ENCODE measurements around the gene RASGRF1. TPM values are rescaled to one million over a fixed set of nuclear protein-coding genes. Genes with fewer than 3 reads are reported as not detected.

Gene RASGRF1
- total and polyA plus RNA-seq, 4 donors = 0.13 to 0.15 TPM; not detected in 2

DNA sequence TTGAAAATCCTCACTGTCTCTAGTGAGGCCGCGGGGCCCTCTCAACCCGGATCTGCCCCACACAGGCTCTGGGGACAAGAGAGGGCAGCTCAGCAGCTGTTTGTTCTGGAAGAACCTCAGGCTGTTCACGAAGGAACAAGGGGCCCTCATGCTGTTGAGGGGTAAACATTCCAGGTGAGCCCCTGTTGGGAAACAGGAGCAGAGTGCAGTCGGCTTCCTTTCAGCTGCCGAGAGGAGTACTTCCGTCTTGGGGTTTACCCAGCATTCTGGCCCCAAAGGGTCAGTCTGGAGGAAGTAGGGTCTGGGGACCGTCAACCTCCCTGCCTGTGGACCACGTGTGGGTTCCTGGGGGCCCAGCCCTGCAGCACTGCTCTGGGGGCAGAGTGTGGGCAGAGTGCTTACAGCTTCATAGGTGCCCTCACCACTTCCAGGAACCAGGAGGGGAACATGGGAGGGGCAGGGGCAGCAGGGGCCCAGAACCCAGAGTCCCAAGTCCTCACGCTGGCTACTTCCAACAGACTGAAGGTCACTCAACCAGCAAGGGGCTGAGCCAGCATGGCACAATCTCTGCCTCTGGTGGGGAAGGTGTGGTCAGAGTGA is 96.5 kb downstream of the RASGRF1 start:
- no peak overlapping the region for H3K4me3 ChIP-seq (ENCODE audit: low read length in 2 of 2)
- ATAC-seq (ENCODE audit: low FRiP score) (no peak), DNase-seq (peak in 1 of 2 donors; percentile 35)
- H3K4me1 ChIP-seq (ENCODE audit: control insufficient read depth in 1 of 2, insufficient read depth in 2 of 2, low read length in 2 of 2) = no peaks in the 10 kb centered on the region
- H3K27ac ChIP-seq (ENCODE audit: low read depth in 1 of 2, low read length in 2 of 2) = no peak overlapping the region
- no peaks in the 10 kb centered on the region for H3K36me3 ChIP-seq (ENCODE audit: control insufficient read depth in 1 of 2, insufficient read depth in 2 of 2, low read length in 1 of 2)
- intact Hi-C loops (cut with DNase I) = no loop called here
- no peaks in the 10 kb centered on the region for H3K27me3 ChIP-seq (ENCODE audit: control insufficient read depth in 1 of 2, insufficient read depth in 2 of 2, low read length in 1 of 2)
- 78 to 79% methylated on average over 10 of the region's 10 CpGs for WGBS, 2 donors
- no peaks in the 10 kb centered on the region for H3K9me3 ChIP-seq (ENCODE audit: control insufficient read depth, low read length)

DNA sequence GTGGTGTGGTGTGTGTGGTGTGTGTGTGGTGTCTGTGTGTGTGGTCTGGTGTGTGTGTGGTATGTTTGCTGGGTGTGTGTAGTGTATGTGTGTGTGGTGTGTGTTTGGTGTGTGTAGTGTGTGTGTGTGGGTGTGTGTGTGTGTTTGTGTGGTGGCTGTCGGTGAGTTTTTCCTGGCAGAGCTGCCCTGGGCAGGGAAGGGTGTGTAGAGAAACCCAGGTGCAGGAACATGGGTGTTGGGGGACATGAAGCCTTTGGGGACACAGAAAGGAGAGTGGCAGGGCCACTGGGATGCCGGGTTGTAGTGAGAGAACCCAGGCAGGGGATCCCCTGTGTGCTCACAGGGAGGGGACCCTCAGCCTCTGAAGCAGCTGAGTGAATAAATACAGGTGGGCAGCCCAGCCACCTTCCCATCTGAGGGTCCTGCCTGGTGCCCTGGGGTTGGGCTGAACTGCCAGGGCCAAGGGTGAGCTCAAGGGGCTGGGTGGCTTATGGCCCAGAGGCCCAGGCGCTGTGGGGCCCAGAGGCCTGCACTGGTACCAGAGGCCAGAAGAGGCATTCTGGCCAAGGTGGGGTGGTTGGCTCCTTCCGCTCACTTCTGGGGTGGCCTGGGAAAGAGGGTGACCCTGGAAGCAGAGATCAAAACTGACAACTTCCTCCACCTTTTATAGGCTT is 97.2 kb downstream of the RASGRF1 start:
- Histone ChIP-seq H3K4me1 (ENCODE audit: control insufficient read depth in 1 of 2, insufficient read depth in 2 of 2, low read length in 2 of 2) (no peaks in the 10 kb centered on the region), H3K36me3 (ENCODE audit: control insufficient read depth in 1 of 2, insufficient read depth in 2 of 2, low read length in 1 of 2) (no peaks in the 10 kb centered on the region), H3K9me3 (ENCODE audit: control insufficient read depth, low read length) (no peaks in the 10 kb centered on the region), H3K27ac (ENCODE audit: low read depth in 1 of 2, low read length in 2 of 2) (no peak overlapping the region), H3K4me3 (ENCODE audit: low read length in 2 of 2) (no peak overlapping the region), H3K27me3 (ENCODE audit: control insufficient read depth in 1 of 2, insufficient read depth in 2 of 2, low read length in 1 of 2) (no peaks in the 10 kb centered on the region)
- intact Hi-C loops (cut with DNase I) = no loop called here
- 94% methylated on average over 4 of the region's 4 CpGs for WGBS, 2 donors
- DNase-seq (peak in 1 of 2 donors; percentile 44), ATAC-seq (ENCODE audit: low FRiP score) (no peak)

DNA sequence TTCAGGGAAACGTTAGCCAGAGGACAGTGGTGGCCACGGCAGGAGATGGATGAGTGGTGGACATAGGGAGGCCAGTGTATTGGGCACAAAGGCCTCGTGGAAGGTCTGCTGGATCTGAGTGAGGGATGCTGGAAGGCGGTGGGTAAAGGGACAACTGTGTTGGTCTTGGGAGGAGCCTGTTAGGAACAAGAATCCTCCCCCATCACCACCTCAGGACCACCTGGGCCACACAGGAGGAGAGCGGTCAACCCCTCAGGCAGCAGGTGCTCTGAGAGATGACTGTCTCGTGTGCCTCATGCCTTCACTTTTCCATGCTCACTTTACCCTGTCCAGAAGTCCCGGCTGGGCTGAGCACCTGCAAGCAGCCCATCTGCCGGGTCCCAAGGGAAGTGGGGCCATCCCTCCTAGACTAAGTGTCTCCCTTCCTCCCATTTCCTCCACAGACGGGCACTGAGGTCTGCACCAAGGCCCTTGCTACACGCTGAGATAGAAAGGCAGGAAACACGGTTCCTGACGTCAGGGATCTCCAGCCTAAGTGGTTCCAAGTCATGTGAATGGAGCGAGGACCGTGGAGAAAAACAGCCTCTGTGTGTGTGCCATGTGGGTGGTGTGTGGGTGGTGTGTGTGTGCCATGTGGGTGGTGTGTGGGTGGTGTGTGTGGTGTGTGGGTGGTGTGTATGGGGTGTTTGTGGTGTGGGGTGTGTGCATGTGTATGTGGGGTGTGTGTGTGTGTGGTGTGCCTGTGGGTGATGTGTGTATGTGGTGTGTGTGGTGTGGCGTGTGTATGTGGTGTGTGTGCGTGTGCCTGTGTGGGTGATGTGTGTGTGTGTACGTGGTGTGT is 97.9 kb downstream of the RASGRF1 start:
- no peaks in the 10 kb centered on the region for H3K36me3 ChIP-seq (ENCODE audit: control insufficient read depth in 1 of 2, insufficient read depth in 2 of 2, low read length in 1 of 2)
- intact Hi-C loops (cut with DNase I) = no loop called here
- H3K27me3 ChIP-seq (ENCODE audit: control insufficient read depth in 1 of 2, insufficient read depth in 2 of 2, low read length in 1 of 2) = no peaks in the 10 kb centered on the region
- no peaks in the 10 kb centered on the region for H3K9me3 ChIP-seq (ENCODE audit: control insufficient read depth, low read length)
- DNase-seq = peak in 1 of 2 donors; percentile 71
- H3K4me1 ChIP-seq (ENCODE audit: control insufficient read depth in 1 of 2, insufficient read depth in 2 of 2, low read length in 2 of 2) = no peaks in the 10 kb centered on the region
- H3K27ac ChIP-seq (ENCODE audit: low read depth in 1 of 2, low read length in 2 of 2) = no peak overlapping the region
- H3K4me3 ChIP-seq (ENCODE audit: low read length in 2 of 2) = no peak overlapping the region
- no peak for ATAC-seq (ENCODE audit: low FRiP score)
- WGBS, 2 donors = 81 to 86% methylated on average over 17 of the region's 17 CpGs

DNA sequence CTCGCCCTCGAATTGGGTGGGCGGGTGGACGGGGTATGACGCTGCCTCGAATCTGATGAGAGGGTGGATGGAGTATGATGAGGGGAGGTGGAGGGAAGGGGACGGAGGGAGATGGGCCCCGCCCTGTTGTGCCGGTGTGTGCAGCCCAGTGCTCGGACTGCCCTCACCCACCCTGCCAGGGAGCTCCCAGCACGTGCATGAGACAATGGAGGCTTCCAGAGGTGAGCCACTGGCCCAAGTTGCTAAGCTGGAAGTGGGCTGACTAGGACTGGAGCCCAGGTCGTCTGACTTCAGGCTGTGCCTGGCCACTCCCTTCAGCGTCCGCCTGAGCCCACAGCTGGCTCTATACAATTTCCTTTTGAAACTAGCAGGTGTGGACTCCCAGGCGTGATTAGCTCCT is 98.7 kb downstream of the RASGRF1 start:
- no peaks in the 10 kb centered on the region for H3K4me1 ChIP-seq (ENCODE audit: control insufficient read depth in 1 of 2, insufficient read depth in 2 of 2, low read length in 2 of 2)
- H3K27me3 ChIP-seq (ENCODE audit: control insufficient read depth in 1 of 2, insufficient read depth in 2 of 2, low read length in 1 of 2) = no peaks in the 10 kb centered on the region
- no peak overlapping the region for H3K4me3 ChIP-seq (ENCODE audit: low read length in 2 of 2)
- H3K27ac ChIP-seq (ENCODE audit: low read depth in 1 of 2, low read length in 2 of 2) = no peak overlapping the region
- ATAC-seq (ENCODE audit: low FRiP score) (no peak), DNase-seq (no peak)
- no peaks in the 10 kb centered on the region for H3K36me3 ChIP-seq (ENCODE audit: control insufficient read depth in 1 of 2, insufficient read depth in 2 of 2, low read length in 1 of 2)
- 92 to 94% methylated on average over 15 of the region's 15 CpGs for WGBS, 2 donors
- intact Hi-C loops (cut with DNase I) = no loop called here
- H3K9me3 ChIP-seq (ENCODE audit: control insufficient read depth, low read length) = no peaks in the 10 kb centered on the region

DNA sequence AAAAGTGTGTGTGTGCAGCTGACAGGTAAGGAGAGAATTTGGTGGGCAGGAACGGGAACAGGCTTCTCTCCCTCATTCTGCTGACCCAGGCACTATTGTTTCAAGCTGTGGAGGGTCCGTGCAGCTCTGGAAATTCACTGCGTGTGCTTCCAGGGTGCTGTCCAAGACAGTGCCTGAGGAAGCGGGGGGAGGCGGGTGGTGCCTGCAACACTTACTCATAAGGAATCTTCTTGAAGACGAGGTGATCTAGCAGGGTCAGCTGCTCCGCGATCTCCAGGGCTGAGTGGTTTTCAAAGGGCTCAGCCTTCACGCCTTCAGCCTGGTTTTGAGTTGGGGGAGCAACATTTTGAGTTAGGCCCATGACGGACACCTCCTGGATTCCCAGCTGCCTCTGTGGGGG is 99.1 kb downstream of the RASGRF1 start:
- Histone ChIP-seq H3K27ac (ENCODE audit: low read depth in 1 of 2, low read length in 2 of 2) (no peak overlapping the region), H3K27me3 (ENCODE audit: control insufficient read depth in 1 of 2, insufficient read depth in 2 of 2, low read length in 1 of 2) (no peaks in the 10 kb centered on the region), H3K4me3 (ENCODE audit: low read length in 2 of 2) (no peak overlapping the region), H3K4me1 (ENCODE audit: control insufficient read depth in 1 of 2, insufficient read depth in 2 of 2, low read length in 2 of 2) (no peaks in the 10 kb centered on the region), H3K36me3 (ENCODE audit: control insufficient read depth in 1 of 2, insufficient read depth in 2 of 2, low read length in 1 of 2) (no peaks in the 10 kb centered on the region), H3K9me3 (ENCODE audit: control insufficient read depth, low read length) (no peaks in the 10 kb centered on the region)
- DNase-seq (peak in 1 of 2 donors; percentile 38), ATAC-seq (ENCODE audit: low FRiP score) (no peak)
- intact Hi-C loops (cut with DNase I) = no loop called here
- 93% methylated on average over 10 of the region's 10 CpGs for WGBS, 2 donors

DNA sequence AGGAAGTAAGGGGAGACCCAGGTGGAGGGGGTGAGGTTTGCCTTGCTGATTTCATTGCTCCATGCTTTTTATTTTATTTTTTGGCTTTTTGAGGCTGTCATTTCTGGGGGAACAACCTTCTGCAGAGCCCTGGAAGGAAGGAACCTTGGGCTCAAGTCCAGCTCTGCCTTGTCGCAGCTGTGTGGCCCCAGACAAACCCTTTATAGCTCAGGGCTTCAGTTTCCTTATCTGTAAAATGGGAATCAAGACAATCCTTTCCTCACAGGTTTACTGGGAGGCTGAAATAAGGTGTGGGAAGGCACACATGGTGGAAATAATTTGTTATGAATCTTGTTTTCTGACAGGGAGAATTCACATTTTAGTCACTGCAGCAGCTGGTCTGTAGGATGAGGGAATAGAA is 100.3 kb downstream of the RASGRF1 start:
- no peaks in the 10 kb centered on the region for H3K36me3 ChIP-seq (ENCODE audit: control insufficient read depth in 1 of 2, insufficient read depth in 2 of 2, low read length in 1 of 2)
- H3K4me3 ChIP-seq (ENCODE audit: low read length in 2 of 2) = no peak overlapping the region
- intact Hi-C loops (cut with DNase I) = no loop called here
- no peak for ATAC-seq (ENCODE audit: low FRiP score)
- H3K27me3 ChIP-seq (ENCODE audit: control insufficient read depth in 1 of 2, insufficient read depth in 2 of 2, low read length in 1 of 2) = no peaks in the 10 kb centered on the region
- no peaks in the 10 kb centered on the region for H3K4me1 ChIP-seq (ENCODE audit: control insufficient read depth in 1 of 2, insufficient read depth in 2 of 2, low read length in 2 of 2)
- H3K9me3 ChIP-seq (ENCODE audit: control insufficient read depth, low read length) = no peaks in the 10 kb centered on the region
- 89% methylated on average over 1 of the region's 1 CpG for WGBS, 2 donors
- H3K27ac ChIP-seq (ENCODE audit: low read depth in 1 of 2, low read length in 2 of 2) = no peak overlapping the region
- peak in 1 of 2 donors; percentile 18 for DNase-seq

DNA sequence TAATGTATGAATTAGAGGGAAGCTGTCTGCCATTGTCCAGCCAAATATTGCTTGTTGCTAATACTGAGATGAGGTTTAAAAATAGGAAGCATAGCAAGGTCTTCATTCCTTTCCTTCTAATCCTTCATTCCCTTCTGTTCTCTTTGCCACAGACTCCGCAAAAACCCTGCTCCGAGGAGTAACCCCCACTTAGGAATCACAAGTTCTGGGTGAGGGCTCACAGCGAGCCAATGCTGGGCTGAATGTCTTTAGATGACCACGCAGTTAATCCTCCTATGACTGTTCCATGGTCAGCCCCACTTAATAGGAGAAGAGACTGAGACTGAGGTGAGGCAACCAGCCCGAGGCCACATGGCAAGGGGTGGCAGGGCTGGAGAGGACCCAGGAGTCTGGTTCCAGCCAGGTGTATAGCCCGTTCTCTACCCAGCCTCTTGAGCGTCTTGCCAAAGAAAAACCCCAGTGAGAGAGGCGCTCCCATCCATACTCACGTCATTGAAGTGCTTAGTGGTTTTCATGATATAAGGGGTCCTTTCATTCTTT is 100.8 kb downstream of the RASGRF1 start:
- Histone ChIP-seq H3K9me3 (ENCODE audit: control insufficient read depth, low read length) (no peaks in the 10 kb centered on the region), H3K27ac (ENCODE audit: low read depth in 1 of 2, low read length in 2 of 2) (no peak overlapping the region), H3K4me3 (ENCODE audit: low read length in 2 of 2) (no peak overlapping the region), H3K36me3 (ENCODE audit: control insufficient read depth in 1 of 2, insufficient read depth in 2 of 2, low read length in 1 of 2) (no peaks in the 10 kb centered on the region), H3K4me1 (ENCODE audit: control insufficient read depth in 1 of 2, insufficient read depth in 2 of 2, low read length in 2 of 2) (no peaks in the 10 kb centered on the region), H3K27me3 (ENCODE audit: control insufficient read depth in 1 of 2, insufficient read depth in 2 of 2, low read length in 1 of 2) (no peaks in the 10 kb centered on the region)
- intact Hi-C loops (cut with DNase I) = no loop called here
- no peak for ATAC-seq (ENCODE audit: low FRiP score)
- 95 to 96% methylated on average over 9 of the region's 9 CpGs for WGBS, 2 donors
- DNase-seq = peak in 1 of 2 donors; percentile 29

DNA sequence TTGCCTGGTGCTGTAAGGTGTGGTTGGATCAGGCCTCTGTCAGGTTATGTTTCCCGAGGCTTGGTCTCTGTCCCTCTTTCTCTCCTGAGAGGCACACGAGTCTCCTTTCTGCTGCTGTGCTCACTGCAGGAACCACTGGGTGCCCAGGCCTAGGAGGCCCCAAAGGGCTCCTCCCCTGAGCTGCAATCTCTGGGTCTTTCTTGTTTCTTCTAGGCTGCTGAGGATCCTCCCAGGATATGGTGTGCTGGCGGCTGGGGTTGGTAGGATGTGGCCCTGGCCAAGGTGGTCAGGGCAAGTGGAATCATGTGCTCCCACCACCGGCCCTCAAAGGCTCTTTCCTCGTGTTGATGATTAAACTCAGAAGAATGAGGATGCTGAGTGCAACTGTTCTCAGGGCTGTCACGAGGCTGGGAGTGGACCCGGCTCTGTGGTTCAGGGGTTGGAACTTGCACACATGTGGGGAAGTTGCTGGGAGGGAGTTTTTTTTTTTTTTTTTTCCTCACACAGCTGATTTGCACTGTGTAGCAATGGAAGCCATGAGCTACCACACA is 102.1 kb downstream of the RASGRF1 start:
- Histone ChIP-seq H3K4me3 (ENCODE audit: low read length in 2 of 2) (no peak overlapping the region), H3K36me3 (ENCODE audit: control insufficient read depth in 1 of 2, insufficient read depth in 2 of 2, low read length in 1 of 2) (no peaks in the 10 kb centered on the region), H3K27ac (ENCODE audit: low read depth in 1 of 2, low read length in 2 of 2) (peak overlapping the region in 1 of 2 donors; percentile 2), H3K4me1 (ENCODE audit: control insufficient read depth in 1 of 2, insufficient read depth in 2 of 2, low read length in 2 of 2) (no peaks in the 10 kb centered on the region), H3K27me3 (ENCODE audit: control insufficient read depth in 1 of 2, insufficient read depth in 2 of 2, low read length in 1 of 2) (no peaks in the 10 kb centered on the region), H3K9me3 (ENCODE audit: control insufficient read depth, low read length) (no peaks in the 10 kb centered on the region)
- intact Hi-C loops (cut with DNase I) = no loop called here
- ATAC-seq (ENCODE audit: low FRiP score) = peak; percentile 82
- peak; percentile 86 to 95 for DNase-seq
- 34 to 36% methylated on average over 7 of the region's 7 CpGs for WGBS, 2 donors

Data from aorta (tissue), 5 donors.